MCF 10A (cell line): ENCODE measurements around the gene UQCR10. TPM values are rescaled to one million over a fixed set of nuclear protein-coding genes. Genes with fewer than 3 reads are reported as not detected.

ENCODE experiments used
- BruUV-seq: library from RNA; stranded (reverse); fragments of 400-500 nt; replicated peaks from 2 replicates; lab custom pipeline; 2021; lab: Mats Ljungman, UMichigan
- CTCF ChIA-PET: fragments of 300-600 bp; sonication (Branson Sonifier 250); formaldehyde crosslinking; extraction: SDS; loops from one replicate; lab custom pipeline; 2021; ENCODE audit warnings: antibody characterized with exemption, inconsistent platforms; lab: Yijun Ruan, JAX
- POLR2A ChIA-PET: fragments of 300-600, 350-650 bp; sonication (Branson Sonifier 250); formaldehyde crosslinking; extraction: SDS; loops from one replicate; lab custom pipeline; 2020; ENCODE audit warnings: antibody characterized with exemption, inconsistent platforms; lab: Yijun Ruan, JAX
- DNase-seq: peaks from one replicate; pipeline ENCODE4 v3.0.0-alpha.2; 2018; ENCODE audit not compliant: unreplicated experiment
- H3K27ac Mint-ChIP-seq: one replicate; pipeline ENCODE4 v1.8.0; 2022; ENCODE audit warnings: mild to moderate bottlenecking, low read depth, mixed read lengths; ENCODE audit not compliant: unreplicated experiment
- H3K27me3 Mint-ChIP-seq: one replicate; pipeline ENCODE4 v1.8.0; 2022; ENCODE audit warnings: mixed read lengths; ENCODE audit not compliant: insufficient read depth, unreplicated experiment
- H3K36me3 Mint-ChIP-seq: one replicate; pipeline ENCODE4 v1.8.0; 2022; ENCODE audit warnings: mild to moderate bottlenecking, moderate library complexity, mixed read lengths; ENCODE audit not compliant: insufficient read depth, unreplicated experiment
- H3K4me1 Mint-ChIP-seq: one replicate; pipeline ENCODE4 v1.8.0; 2022; ENCODE audit warnings: mixed read lengths; ENCODE audit not compliant: insufficient read depth, unreplicated experiment
- H3K4me3 Mint-ChIP-seq: one replicate; pipeline ENCODE4 v1.8.0; 2022; ENCODE audit warnings: mild to moderate bottlenecking, moderate library complexity, mixed read lengths; ENCODE audit not compliant: unreplicated experiment
- H3K9me3 Mint-ChIP-seq: one replicate; pipeline ENCODE4 v1.8.0; 2022; ENCODE audit warnings: mixed read lengths; ENCODE audit not compliant: unreplicated experiment
- CTCF ChIP-seq: fragments of 200-600 bp; IDR thresholded peaks from one replicate; pipeline ENCODE4 v1.8.0; 2022; ENCODE audit warnings: antibody characterized with exemption, mild to moderate bottlenecking; ENCODE audit not compliant: unreplicated experiment
- intact Hi-C: fragments of 100-400 bp; cut with micrococcal nuclease; formaldehyde crosslinking; loops from 2 replicates; pipeline ENCODE4 v1.14.1; 2022
- total RNA-seq: library from RNA; stranded (reverse); gene quantifications from 2 replicates; pipeline ENCODE4 v1.2.3, GENCODE V29; 2022

Gene UQCR10
- total RNA-seq, 1 experiment from 2014 or later: 94.7 TPM

- TF ChIP-seq CTCF: no peak
- no peaks in the 10 kb centered on the region for H3K4me1 Mint-ChIP-seq
- H3K36me3 Mint-ChIP-seq: no peaks in the 10 kb centered on the region
- intact Hi-C loops: no loop called here
- no peak overlapping the region for H3K27ac Mint-ChIP-seq
- H3K27me3 Mint-ChIP-seq: no peaks in the 10 kb centered on the region
- ChIA-PET POLR2A (no interaction called here), CTCF (interaction anchor here (0.7 kb wide), 1 partner anchor 14 kb away, joined by 3 read pairs; no protein-coding TSS in a partner anchor)
- no peak overlapping the region for H3K4me3 Mint-ChIP-seq
- H3K9me3 Mint-ChIP-seq: no peaks in the 10 kb centered on the region
- DNase-seq: no peak
- BruUV-seq: no TSS peak
These were observed 8.2 kb upstream of the UQCR10 start for GRCh38 chr22:29758959-29759358.

GRCh38 chr22:29762263-29762662 is 4.9 kb upstream of the UQCR10 start:
- Mint-ChIP-seq H3K4me3 (no peak overlapping the region), H3K9me3 (no peaks in the 10 kb centered on the region), H3K36me3 (no peaks in the 10 kb centered on the region), H3K27ac (no peak overlapping the region), H3K4me1 (peaks cover 11% of the 10 kb centered on the region), H3K27me3 (no peaks in the 10 kb centered on the region)
- no peak for DNase-seq
- no TSS peak for BruUV-seq
- ChIA-PET POLR2A (interaction anchor here (0.6 to 0.7 kb wide), 2 partner anchors 12 to 17 kb away, joined by 3 read pairs; no protein-coding TSS in a partner anchor), CTCF (interaction anchor here (0.6 to 1.6 kb wide), 2 partner anchors 10 to 67 kb away, joined by 4 to 6 read pairs; no protein-coding TSS in a partner anchor)
- intact Hi-C loops: no loop called here
- TF ChIP-seq CTCF: no peak

GRCh38 chr22:29765905-29766631 is 1.1 kb upstream of the UQCR10 start:
- ChIA-PET CTCF (interaction anchor here (0.5 to 0.8 kb wide), 3 partner anchors 49 to 239 kb away, joined by 3 read pairs; no protein-coding TSS in a partner anchor), POLR2A (interaction anchor here (0.6 to 1.9 kb wide), 23 partner anchors 9 to 431 kb away, joined by 3 to 16 read pairs (median 5); partner anchors contain the start of genes ASCC2, MTMR3 and THOC5)
- Mint-ChIP-seq H3K27ac (peak overlapping the region; percentile 100), H3K9me3 (no peaks in the 10 kb centered on the region), H3K4me3 (peak overlapping the region; percentile 99), H3K4me1 (peaks cover 11% of the 10 kb centered on the region), H3K36me3 (peaks cover 25% of the 10 kb centered on the region), H3K27me3 (no peaks in the 10 kb centered on the region)
- no peak for DNase-seq
- intact Hi-C loops: no loop called here
- TSS peak; percentile 61 for BruUV-seq
- no peak for TF ChIP-seq CTCF

- no TSS peak for BruUV-seq
- H3K4me3 Mint-ChIP-seq: peak within 1 kb of the TSS; percentile 99
- peak; percentile 99 for DNase-seq
- ChIA-PET POLR2A (interaction anchor here (0.6 to 1.9 kb wide), 25 partner anchors 9 to 1303 kb away, joined by 3 to 16 read pairs (median 4); partner anchors contain the start of genes ASCC2, MTMR3 and THOC5), CTCF (interaction anchor here (0.5 to 0.8 kb wide), 7 partner anchors 50 to 621 kb away, joined by 3 to 4 read pairs (median 3); partner anchors contain the start of gene RNF215)
- intact Hi-C loops: no loop called here
- peaks cover 25% of the 10 kb centered on the region for H3K36me3 Mint-ChIP-seq
- TF ChIP-seq CTCF: no peak
- no peaks in the 10 kb centered on the region for H3K27me3 Mint-ChIP-seq
- H3K27ac Mint-ChIP-seq: peak within 1 kb of the TSS; percentile 100
- peaks cover 11% of the 10 kb centered on the region for H3K4me1 Mint-ChIP-seq
- H3K9me3 Mint-ChIP-seq: no peaks in the 10 kb centered on the region
These were observed 468 bp upstream of the UQCR10 start, which contains the start of gene ZMAT5 for GRCh38 chr22:29766632-29767170. ZMAT5 (minus strand) TSS chr22:29767007; CDS start chr22:29748544, 18,463 bp downstream.
